H9 (cell line): ENCODE results near the gene ERMP1. TPM values are rescaled to one million over a fixed set of nuclear protein-coding genes. Genes with fewer than 3 reads are reported as not detected.

Source experiments
- DNase-seq: peaks from one replicate; pipeline ENCODE4 v3.0.0-alpha.2; 2017
- H2AFZ ChIP-seq: one replicate; pipeline ENCODE4 v1.6.1; 2013; ENCODE audit warnings: mild to moderate bottlenecking, low read length, control low read depth, moderate library complexity
- H2AK5ac ChIP-seq: 2 replicates; pipeline ENCODE4 v1.6.1; 2013; ENCODE audit warnings: low read length, control low read depth, mixed read lengths; ENCODE audit not compliant: insufficient read length
- H2BK120ac ChIP-seq: one replicate; pipeline ENCODE4 v1.6.1; 2013; ENCODE audit warnings: low read depth, mild to moderate bottlenecking, low read length, control low read depth, inconsistent platforms; ENCODE audit not compliant: poor library complexity, severe bottlenecking
- H2BK12ac ChIP-seq: 2 replicates; pipeline ENCODE4 v1.6.1; 2013; ENCODE audit warnings: low read length, control low read depth, mixed read lengths, low read depth; ENCODE audit not compliant: insufficient read length
- H2BK15ac ChIP-seq: 2 replicates; pipeline ENCODE4 v1.6.1; 2013; ENCODE audit warnings: low read depth, low read length, control low read depth
- H2BK20ac ChIP-seq: one replicate; pipeline ENCODE4 v1.6.1; 2013; ENCODE audit warnings: low read depth, mild to moderate bottlenecking, low read length, control low read depth, inconsistent platforms; ENCODE audit not compliant: poor library complexity, severe bottlenecking
- H2BK5ac ChIP-seq: 2 replicates; pipeline ENCODE4 v1.6.1; 2013; ENCODE audit warnings: low read length, control low read depth, mixed read lengths; ENCODE audit not compliant: insufficient read length
- H3K14ac ChIP-seq: 2 replicates; pipeline ENCODE4 v1.6.1; 2013; ENCODE audit warnings: low read length, control low read depth; ENCODE audit not compliant: insufficient read depth
- H3K18ac ChIP-seq: 2 replicates; pipeline ENCODE4 v1.6.1; 2013; ENCODE audit warnings: low read depth, mild to moderate bottlenecking, mixed read lengths, low read length, control low read depth; ENCODE audit not compliant: insufficient read length
- H3K23ac ChIP-seq: 2 replicates; pipeline ENCODE4 v1.6.1; 2013; ENCODE audit warnings: low read length, control low read depth, mixed read lengths, low read depth; ENCODE audit not compliant: insufficient read length
- H3K23me2 ChIP-seq: 2 replicates; pipeline ENCODE4 v1.6.1; 2013; ENCODE audit warnings: low read depth, mild to moderate bottlenecking, mixed read lengths, low read length, control low read depth; ENCODE audit not compliant: insufficient read length, poor library complexity, severe bottlenecking
- H3K27ac ChIP-seq: 2 replicates; pipeline ENCODE4 v1.5.1; 2013; ENCODE audit warnings: low read length, control low read depth, mixed read lengths, low read depth; ENCODE audit not compliant: insufficient read length
- H3K27me3 ChIP-seq: 2 replicates; pipeline ENCODE4 v1.6.1; 2013; ENCODE audit warnings: low read length, control low read depth, inconsistent platforms; ENCODE audit not compliant: insufficient read depth
- H3K4ac ChIP-seq: 2 replicates; pipeline ENCODE4 v1.6.1; 2013; ENCODE audit warnings: low read depth, mild to moderate bottlenecking, control low read depth, inconsistent platforms, low read length, moderate library complexity
- H3K4me1 ChIP-seq: 2 replicates; pipeline ENCODE4 v1.6.1; 2013; ENCODE audit warnings: low read length, control low read depth, inconsistent platforms; ENCODE audit not compliant: insufficient read depth
- H3K4me2 ChIP-seq: 2 replicates; pipeline ENCODE4 v1.6.1; 2013; ENCODE audit warnings: low read length, control low read depth, mixed read lengths; ENCODE audit not compliant: insufficient read length, insufficient read depth
- H3K56ac ChIP-seq: 2 replicates; pipeline ENCODE4 v1.6.1; 2013; ENCODE audit warnings: low read depth, mild to moderate bottlenecking, mixed read lengths, low read length, control low read depth; ENCODE audit not compliant: insufficient read length
- H3K79me1 ChIP-seq: 2 replicates; pipeline ENCODE4 v1.6.1; 2013; ENCODE audit warnings: low read depth, mild to moderate bottlenecking, moderate library complexity, low read length, control low read depth, inconsistent platforms; ENCODE audit not compliant: insufficient read depth, poor library complexity, severe bottlenecking
- H3K79me2 ChIP-seq: 2 replicates; pipeline ENCODE4 v1.6.1; 2013; ENCODE audit warnings: low read length, control low read depth, inconsistent platforms; ENCODE audit not compliant: insufficient read depth
- H3K9ac ChIP-seq: 2 replicates; pipeline ENCODE4 v1.6.1; 2013; ENCODE audit warnings: low read length, control low read depth, mixed read lengths; ENCODE audit not compliant: insufficient read length; ENCODE audit errors: extremely low read depth
- H3K9me3 ChIP-seq: one replicate; pipeline ENCODE4 v1.6.1; 2013; ENCODE audit warnings: low read depth, low read length, inconsistent platforms; ENCODE audit not compliant: control insufficient read depth
- H3T11ph ChIP-seq: one replicate; pipeline ENCODE4 v1.6.1; 2013; ENCODE audit warnings: mild to moderate bottlenecking, low read length, control low read depth, inconsistent platforms
- H4K20me1 ChIP-seq: one replicate; pipeline ENCODE4 v1.6.1; 2013; ENCODE audit not compliant: control insufficient read depth, insufficient read length, insufficient read depth
- H4K5ac ChIP-seq: 2 replicates; pipeline ENCODE4 v1.6.1; 2013; ENCODE audit warnings: low read depth, mild to moderate bottlenecking, mixed read lengths, low read length, control low read depth; ENCODE audit not compliant: insufficient read length
- H4K8ac ChIP-seq: replicated peaks from 2 replicates; pipeline ENCODE4 v1.6.1; 2013; ENCODE audit warnings: low read length, control low read depth, mixed read lengths, low read depth; ENCODE audit not compliant: insufficient read length
- H4K91ac ChIP-seq: 2 replicates; pipeline ENCODE4 v1.6.1; 2013; ENCODE audit warnings: low read depth, mild to moderate bottlenecking, moderate library complexity, mixed read lengths, low read length, control low read depth; ENCODE audit not compliant: insufficient read length
- H3K27ac Mint-ChIP-seq, 3 experiments: 2 replicates in 2 of 3; 3 replicates in 1 of 3; pipeline ENCODE4 v1.8.0; 2020 to 2021; ENCODE audit warnings: mixed read lengths in 3 of 3, mild to moderate bottlenecking in 1 of 3, moderate library complexity in 1 of 3
- H3K27me3 Mint-ChIP-seq: 2 replicates; pipeline ENCODE4 v1.8.0; 2021; ENCODE audit warnings: low read depth, mild to moderate bottlenecking, moderate library complexity, mixed read lengths
- H3K36me3 Mint-ChIP-seq, 3 experiments: 2 replicates in 2 of 3; 3 replicates in 1 of 3; pipeline ENCODE4 v1.8.0; 2020 to 2021; ENCODE audit warnings: low read depth in 3 of 3, mixed read lengths in 3 of 3; ENCODE audit not compliant: insufficient read depth in 1 of 3
- H3K4me1 Mint-ChIP-seq, 2 experiments: 2 replicates each; pipeline ENCODE4 v1.8.0; 2020; ENCODE audit warnings: mixed read lengths in 2 of 2
- H3K4me3 Mint-ChIP-seq, 2 experiments: 2 replicates in 1 of 2; 3 replicates in 1 of 2; pipeline ENCODE4 v1.8.0; 2020 to 2021; ENCODE audit warnings: mild to moderate bottlenecking in 2 of 2, mixed read lengths in 2 of 2, moderate library complexity in 1 of 2
- H3K9me3 Mint-ChIP-seq, 2 experiments: 2 replicates in 1 of 2; 3 replicates in 1 of 2; pipeline ENCODE4 v1.8.0; 2020; ENCODE audit warnings: mild to moderate bottlenecking in 2 of 2, mixed read lengths in 2 of 2, moderate library complexity in 1 of 2
- CTCF ChIP-seq: fragments of 200-600 bp; sonication (generic); conservative IDR thresholded peaks from 3 replicates; pipeline ENCODE4 v1.8.0; 2021; ENCODE audit warnings: antibody characterized with exemption, mild to moderate bottlenecking
- WGBS: extraction: QIAGEN DNeasy Blood & Tissue Kit; methylation state at CpG from one replicate; pipeline ENCODE4 v1.1.7; 2013; ENCODE audit warnings: missing lambda C conversion rate, low lambda C conversion rate, mixed read lengths; ENCODE audit not compliant: insufficient read length; ENCODE audit errors: extremely low coverage; 5-methylcytosine and 5-hydroxymethylcytosine counted together
- total RNA-seq: library from RNA; stranded (reverse); gene quantifications from 2 replicates; pipeline ENCODE4 v1.2.1, GENCODE V29; 2021

ERMP1 gene
- total RNA-seq, 1 experiment from 2014 or later = 20.2 TPM

- H3K4me1 ChIP-seq = no peaks in the 10 kb centered on the region
- no peaks in the 10 kb centered on the region for H3K27me3 ChIP-seq
- Mint-ChIP-seq H3K27ac (no peak overlapping the region), H3K9me3 (peaks cover 32 to 36% of the 10 kb centered on the region in 2 experiments), H3K36me3 (peaks cover 36 to 60% (median 51%) of the 10 kb centered on the region in 3 experiments), H3K27me3 (no peaks in the 10 kb centered on the region; the same call in 1 of the 2 replicates), H3K4me3 (no peak overlapping the region), H3K4me1 (peaks cover 8 to 9% of the 10 kb centered on the region in 2 experiments)
- DNase-seq = no peak
- H3K9me3 ChIP-seq = peaks cover 5% of the 10 kb centered on the region
- H4K5ac ChIP-seq = no peak overlapping the region
- H3K56ac ChIP-seq = no peak overlapping the region
- H2AK5ac ChIP-seq = no peak overlapping the region
- no peaks in the 10 kb centered on the region for H3K79me2 ChIP-seq
- H2BK15ac ChIP-seq = no peak overlapping the region
- H3T11ph ChIP-seq = no peak overlapping the region
- no peak overlapping the region for H3K9ac ChIP-seq
- H2BK120ac ChIP-seq = no peak overlapping the region
- no peak overlapping the region for H2BK5ac ChIP-seq
- no peak overlapping the region for H4K8ac ChIP-seq
- H2BK20ac ChIP-seq = no peak overlapping the region
- no peak for TF ChIP-seq CTCF
- no peak overlapping the region for H3K14ac ChIP-seq
- no peak overlapping the region for H3K27ac ChIP-seq
- no peak overlapping the region for H3K4ac ChIP-seq
- no peaks in the 10 kb centered on the region for H4K20me1 ChIP-seq
- no peak overlapping the region for H3K23ac ChIP-seq
- H2BK12ac ChIP-seq = no peak overlapping the region
- H4K91ac ChIP-seq = no peak overlapping the region
- H2AFZ ChIP-seq = no peak overlapping the region
- no peak overlapping the region for H3K4me2 ChIP-seq
- no CpG with 5 or more reads among the region's 4 CpGs for WGBS
- H3K79me1 ChIP-seq = no peaks in the 10 kb centered on the region
- H3K18ac ChIP-seq = no peak overlapping the region
- H3K23me2 ChIP-seq = no peaks in the 10 kb centered on the region
These were observed 48.2 kb downstream of the ERMP1 start for GRCh38 chr9:5784526-5785315.
